Bronchial epithelial cell (primary cell): ENCODE data around the gene TAF4. TPM values are rescaled to one million over a fixed set of nuclear protein-coding genes. Genes with fewer than 3 reads are reported as not detected.

Experiments
- DNase-seq: peaks from one replicate; pipeline ENCODE4 v3.0.0-alpha.2; 2010; ENCODE audit warnings: low read depth
- FAIRE-seq: peaks from 2 replicates; lab custom pipeline; 2011; peaks lifted over from hg19 to GRCh38; lab: Jason Lieb, UNC
- H3K27me3 ChIP-seq: 2 replicates; pipeline ENCODE4 v1.5.1; 2011; ENCODE audit warnings: low read length; ENCODE audit not compliant: control insufficient read depth, insufficient read depth
- H3K36me3 ChIP-seq: 2 replicates; pipeline ENCODE4 v1.5.1; 2011; ENCODE audit warnings: low read length; ENCODE audit not compliant: control insufficient read depth, insufficient read depth
- H3K4me3 ChIP-seq: 2 replicates; pipeline ENCODE4 v1.5.1; 2011; ENCODE audit warnings: mild to moderate bottlenecking, low read depth, low read length, control low read depth
- CTCF ChIP-seq: IDR thresholded peaks from 2 replicates; pipeline ENCODE4 v1.5.1; 2011; ENCODE audit warnings: mild to moderate bottlenecking, moderate library complexity, low read length, control low read depth, inconsistent platforms; ENCODE audit not compliant: insufficient read depth, severe bottlenecking
- total RNA-seq: library from RNA; depleted of rRNA; stranded (reverse); fragments of >200 nt; gene quantifications from 2 replicates; pipeline ENCODE4 v1.2.1, GENCODE V29; 2014

TAF4 gene
- total RNA-seq, 1 donor from 2014 or later, result 3.2 TPM

GRCh38 chr20:61941721-61942405 is 123.8 kb downstream of the TAF4 start:
- H3K36me3 ChIP-seq, result no peaks in the 10 kb centered on the region
- no peak for DNase-seq
- FAIRE-seq, result no peak
- H3K27me3 ChIP-seq, result no peaks in the 10 kb centered on the region
- TF ChIP-seq CTCF, result no peak
- H3K4me3 ChIP-seq, result no peak overlapping the region

GRCh38 chr20:61940976-61941720 is 124.5 kb downstream of the TAF4 start:
- DNase-seq, result no peak
- no peaks in the 10 kb centered on the region for H3K36me3 ChIP-seq
- no peaks in the 10 kb centered on the region for H3K27me3 ChIP-seq
- no peak for TF ChIP-seq CTCF
- no peak for FAIRE-seq
- no peak overlapping the region for H3K4me3 ChIP-seq

GRCh38 chr20:61940491-61940890 is 125.2 kb downstream of the TAF4 start:
- FAIRE-seq (no peak), DNase-seq (no peak)
- Histone ChIP-seq H3K4me3 (no peak overlapping the region), H3K36me3 (no peaks in the 10 kb centered on the region), H3K27me3 (no peaks in the 10 kb centered on the region)
- no peak for TF ChIP-seq CTCF

- TF ChIP-seq CTCF, result no peak
- H3K27me3 ChIP-seq, result no peaks in the 10 kb centered on the region
- FAIRE-seq, result no peak
Measured at GRCh38 chr20:61939691-61940360, 125.9 kb downstream of the TAF4 start.

GRCh38 chr20:61938839-61939690 is 126.6 kb downstream of the TAF4 start:
- DNase-seq (no peak), FAIRE-seq (no peak)
- H3K27me3 ChIP-seq, result no peaks in the 10 kb centered on the region

More at GRCh38 chr20:61939691-61940360, 125.9 kb downstream of the TAF4 start:
- no peaks in the 10 kb centered on the region for H3K36me3 ChIP-seq
- no peak overlapping the region for H3K4me3 ChIP-seq
- DNase-seq, result no peak

More at GRCh38 chr20:61938839-61939690, 126.6 kb downstream of the TAF4 start:
- no peak for TF ChIP-seq CTCF
- Histone ChIP-seq H3K36me3 (no peaks in the 10 kb centered on the region), H3K4me3 (no peak overlapping the region)
